SK-N-MC (cell line): ENCODE data around the gene RNFT1.
"Not testable (repeated sequence)": the region's sequence is repeated elsewhere in the genome, so short reads cannot be mapped to it uniquely, and the experiment has no call there.

Experiments used
- DNase-seq: peaks from one replicate; pipeline ENCODE4 v3.0.0-alpha.2; 2011; ENCODE audit warnings: low read depth, low spot score
- H3K27ac ChIP-seq: fragments of 200-600 bp; sonication (generic); 2 replicates; pipeline ENCODE4 v1.5.1; 2016; ENCODE audit warnings: mixed run types
- H3K36me3 ChIP-seq: fragments of 200-600 bp; sonication (generic); 2 replicates; pipeline ENCODE4 v1.6.1; 2017; ENCODE audit warnings: antibody characterized with exemption, low read length, mixed read lengths; ENCODE audit not compliant: insufficient read depth
- H3K4me3 ChIP-seq: fragments of 200-600 bp; sonication (generic); 2 replicates; pipeline ENCODE4 v1.5.1; 2016
- H3K9ac ChIP-seq: fragments of 200-600 bp; sonication (generic); 2 replicates; pipeline ENCODE4 v1.8.0; 2017; ENCODE audit warnings: mixed run types, mixed read lengths; ENCODE audit not compliant: insufficient read length
- H3K9me3 ChIP-seq: fragments of 200-600 bp; sonication (generic); 2 replicates; pipeline ENCODE4 v1.6.1; 2017; ENCODE audit warnings: low read depth, mild to moderate bottlenecking, antibody characterized with exemption, low read length, moderate library complexity, mixed read lengths
- EZH2 ChIP-seq: fragments of 200-600 bp; sonication (generic); IDR thresholded peaks from one replicate; pipeline ENCODE4 v1.6.1; 2017; ENCODE audit warnings: antibody characterized with exemption
- FOXP2 ChIP-seq: optimal IDR thresholded peaks from 2 replicates; pipeline ENCODE3; 2011; ENCODE audit warnings: mild to moderate bottlenecking, moderate library complexity; ENCODE audit not compliant: insufficient read depth; ENCODE audit errors: extremely low read length, control extremely low read depth
- POLR2AphosphoS5 ChIP-seq: IDR thresholded peaks from 2 replicates; pipeline ENCODE4 v1.6.1; 2012; ENCODE audit warnings: mild to moderate bottlenecking, low read depth, low read length, borderline replicate concordance

The RNFT1 gene

GRCh38 chr17:59963738-59964481 is 630 bp downstream of the RNFT1 start:
- H3K9ac ChIP-seq: peak overlapping the region; percentile 91
- no peaks in the 10 kb centered on the region for H3K9me3 ChIP-seq
- peaks cover 10% of the 10 kb centered on the region; the same call in 1 of the 2 replicates for H3K36me3 ChIP-seq
- no peak for TF ChIP-seq FOXP2
- TF ChIP-seq POLR2AphosphoS5: no peak
- TF ChIP-seq EZH2: no peak
- H3K27ac ChIP-seq: peak overlapping the region; percentile 70
- H3K4me3 ChIP-seq: peak overlapping the region; percentile 86
- DNase-seq: no peak

GRCh38 chr17:59962739-59963318 is 1.7 kb downstream of the RNFT1 start:
- Histone ChIP-seq H3K9me3 (no peaks in the 10 kb centered on the region), H3K36me3 (peaks cover 12% of the 10 kb centered on the region; the same call in 1 of the 2 replicates), H3K4me3 (no peak overlapping the region), H3K27ac (no peak overlapping the region), H3K9ac (no peak overlapping the region)
- DNase-seq: no peak
- TF ChIP-seq EZH2: no peak
- TF ChIP-seq FOXP2: no peak
- no peak for TF ChIP-seq POLR2AphosphoS5

- H3K4me3 ChIP-seq, H3K9ac ChIP-seq, H3K27ac ChIP-seq, H3K9me3 ChIP-seq, DNase-seq: not testable (repeated sequence)
- peaks cover 19% of the 10 kb centered on the region for H3K36me3 ChIP-seq
These were observed 5.0 kb downstream of the RNFT1 start for GRCh38 chr17:59959574-59959973.

- Histone ChIP-seq H3K9me3 (no peaks in the 10 kb centered on the region), H3K9ac (no peak overlapping the region), H3K27ac (no peak overlapping the region), H3K4me3 (no peak overlapping the region), H3K36me3 (peaks cover 18% of the 10 kb centered on the region)
- no peak for DNase-seq
- no peak for TF ChIP-seq FOXP2
- TF ChIP-seq POLR2AphosphoS5: no peak
- no peak for TF ChIP-seq EZH2
These were observed 9.7 kb downstream of the RNFT1 start for GRCh38 chr17:59954856-59955255.

- Histone ChIP-seq H3K27ac (no peak overlapping the region), H3K9me3 (no peaks in the 10 kb centered on the region), H3K36me3 (peaks cover 23% of the 10 kb centered on the region), H3K4me3 (no peak overlapping the region), H3K9ac (no peak overlapping the region)
- DNase-seq: no peak
- no peak for TF ChIP-seq POLR2AphosphoS5
- TF ChIP-seq FOXP2: no peak
- TF ChIP-seq EZH2: no peak
These were observed 14.5 kb downstream of the RNFT1 start for GRCh38 chr17:59950049-59950448.

GRCh38 chr17:59947310-59947709 is 17.2 kb downstream of the RNFT1 start:
- H3K36me3 ChIP-seq: peaks cover 33% of the 10 kb centered on the region
- not testable (repeated sequence) for H3K9ac ChIP-seq, DNase-seq, H3K4me3 ChIP-seq, H3K9me3 ChIP-seq, H3K27ac ChIP-seq

- peaks cover 37% of the 10 kb centered on the region for H3K36me3 ChIP-seq
- not testable (repeated sequence) for H3K27ac ChIP-seq, H3K9me3 ChIP-seq
These were observed 18.1 kb downstream of the RNFT1 start for GRCh38 chr17:59946433-59946832.

GRCh38 chr17:59941131-59941530 is 23.4 kb downstream of the RNFT1 start:
- DNase-seq: no peak
- TF ChIP-seq FOXP2 (no peak), EZH2 (no peak), POLR2AphosphoS5 (no peak)
- Histone ChIP-seq H3K36me3 (peaks cover 46% of the 10 kb centered on the region), H3K4me3 (no peak overlapping the region), H3K9ac (no peak overlapping the region), H3K27ac (no peak overlapping the region), H3K9me3 (no peaks in the 10 kb centered on the region)

More at GRCh38 chr17:59946433-59946832, 18.1 kb downstream of the RNFT1 start:
- not testable (repeated sequence) for H3K4me3 ChIP-seq, DNase-seq, H3K9ac ChIP-seq

GRCh38 chr17:59940697-59941096 is 23.8 kb downstream of the RNFT1 start:
- not testable (repeated sequence) for H3K27ac ChIP-seq, H3K9ac ChIP-seq, DNase-seq, H3K9me3 ChIP-seq, H3K4me3 ChIP-seq
- H3K36me3 ChIP-seq: peaks cover 47% of the 10 kb centered on the region

GRCh38 chr17:59933317-59933716 is 31.2 kb downstream of the RNFT1 start:
- DNase-seq, H3K9me3 ChIP-seq, H3K27ac ChIP-seq, H3K9ac ChIP-seq, H3K4me3 ChIP-seq: not testable (repeated sequence)
- H3K36me3 ChIP-seq: peaks cover 55% of the 10 kb centered on the region

- H3K9ac ChIP-seq, H3K4me3 ChIP-seq, H3K9me3 ChIP-seq, H3K27ac ChIP-seq, DNase-seq: not testable (repeated sequence)
- H3K36me3 ChIP-seq: peaks cover 59% of the 10 kb centered on the region
These were observed 33.8 kb downstream of the RNFT1 start for GRCh38 chr17:59930768-59931167.

- peaks cover 60% of the 10 kb centered on the region for H3K36me3 ChIP-seq
- not testable (repeated sequence) for H3K4me3 ChIP-seq, H3K9me3 ChIP-seq, H3K9ac ChIP-seq, H3K27ac ChIP-seq, DNase-seq
These were observed 34.4 kb downstream of the RNFT1 start for GRCh38 chr17:59930121-59930520.

- not testable (repeated sequence) for H3K9me3 ChIP-seq, H3K4me3 ChIP-seq, H3K27ac ChIP-seq, DNase-seq, H3K9ac ChIP-seq
- peaks cover 42% of the 10 kb centered on the region for H3K36me3 ChIP-seq
These were observed 43.9 kb downstream of the RNFT1 start for GRCh38 chr17:59920637-59921036.
